Hepatocyte (in vitro differentiated cells): ENCODE data around the gene AKIRIN1.

Source experiments
- EZH2 ChIP-seq: fragments of 200-600 bp; sonication (generic); IDR thresholded peaks from 2 replicates; pipeline ENCODE4 v1.6.1; 2016; ENCODE audit warnings: antibody characterized with exemption, mild to moderate bottlenecking, borderline replicate concordance
- EZH2phosphoT487 ChIP-seq: fragments of 200-600 bp; sonication (generic); IDR thresholded peaks from one replicate; pipeline ENCODE4 v1.6.1; 2018; ENCODE audit warnings: antibody characterized with exemption, mild to moderate bottlenecking, low read depth, moderate library complexity; ENCODE audit not compliant: unreplicated experiment, severe bottlenecking
- TF ChIP-seq, protein P1 (sequence below): fragments of 200-600 bp; sonication (generic); IDR thresholded peaks from 2 replicates; pipeline ENCODE4 v1.5.1; 2016; ENCODE audit warnings: antibody characterized with exemption, mild to moderate bottlenecking; ENCODE audit not compliant: poor library complexity

DNA sequence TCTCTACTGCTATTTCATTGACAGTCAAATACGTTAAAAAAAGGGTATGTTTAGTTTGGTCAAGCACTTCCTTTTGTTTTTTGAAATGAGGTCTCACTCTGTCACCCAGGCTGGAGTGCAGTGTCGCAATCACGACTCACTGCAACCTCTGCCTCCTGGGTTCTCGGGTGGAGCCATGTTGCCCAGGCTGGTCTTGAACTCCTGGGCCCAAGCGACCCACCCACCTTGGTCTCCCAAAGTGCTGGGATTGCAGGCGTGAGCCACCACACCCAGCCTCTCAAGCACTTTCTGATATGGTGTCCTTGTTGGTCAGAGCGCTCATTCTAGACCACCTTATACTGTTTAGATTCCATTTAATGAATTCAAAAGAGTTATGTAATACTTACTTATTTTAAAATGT lies 28.5 kb upstream of the AKIRIN1 start:
- TF ChIP-seq, protein P1, sequence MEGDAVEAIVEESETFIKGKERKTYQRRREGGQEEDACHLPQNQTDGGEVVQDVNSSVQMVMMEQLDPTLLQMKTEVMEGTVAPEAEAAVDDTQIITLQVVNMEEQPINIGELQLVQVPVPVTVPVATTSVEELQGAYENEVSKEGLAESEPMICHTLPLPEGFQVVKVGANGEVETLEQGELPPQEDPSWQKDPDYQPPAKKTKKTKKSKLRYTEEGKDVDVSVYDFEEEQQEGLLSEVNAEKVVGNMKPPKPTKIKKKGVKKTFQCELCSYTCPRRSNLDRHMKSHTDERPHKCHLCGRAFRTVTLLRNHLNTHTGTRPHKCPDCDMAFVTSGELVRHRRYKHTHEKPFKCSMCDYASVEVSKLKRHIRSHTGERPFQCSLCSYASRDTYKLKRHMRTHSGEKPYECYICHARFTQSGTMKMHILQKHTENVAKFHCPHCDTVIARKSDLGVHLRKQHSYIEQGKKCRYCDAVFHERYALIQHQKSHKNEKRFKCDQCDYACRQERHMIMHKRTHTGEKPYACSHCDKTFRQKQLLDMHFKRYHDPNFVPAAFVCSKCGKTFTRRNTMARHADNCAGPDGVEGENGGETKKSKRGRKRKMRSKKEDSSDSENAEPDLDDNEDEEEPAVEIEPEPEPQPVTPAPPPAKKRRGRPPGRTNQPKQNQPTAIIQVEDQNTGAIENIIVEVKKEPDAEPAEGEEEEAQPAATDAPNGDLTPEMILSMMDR: no peak
- TF ChIP-seq EZH2 (no peak), EZH2phosphoT487 (no peak)
